Ramos (cell line): ENCODE data around the gene HINT3.
"Not testable (repeated sequence)": the region's sequence is repeated elsewhere in the genome, so short reads cannot be mapped to it uniquely, and the experiment has no call there.

ENCODE experiments used
- in situ Hi-C: fragments of 300-500 bp; cut with MboI; formaldehyde crosslinking; loops from one replicate; pipeline ENCODE4 v1.14.3; 2022; ENCODE audit warnings: low sequenced_read_pairs; ENCODE audit not compliant: unreplicated experiment

HINT3 gene

DNA sequence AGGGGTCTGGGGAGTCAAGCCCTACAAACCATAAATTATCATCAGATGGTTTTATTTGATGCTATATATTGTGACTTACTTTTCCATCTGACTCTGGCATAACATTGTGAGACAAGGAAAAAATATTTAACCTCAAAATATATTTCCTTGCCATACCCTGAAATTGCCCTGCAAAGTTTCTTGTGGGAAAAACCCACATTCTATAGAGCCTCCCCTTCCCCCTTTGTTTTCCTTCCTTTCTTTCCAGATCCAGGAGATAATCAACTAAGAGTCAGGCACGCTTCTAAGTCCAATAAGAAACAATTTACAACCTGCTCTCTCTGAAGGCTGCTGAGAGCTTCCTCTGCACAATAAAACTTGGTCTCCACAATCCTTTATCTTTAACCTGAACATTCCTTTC lies 17.5 kb upstream of the HINT3 start:
- in situ Hi-C loops = no loop called here

- in situ Hi-C loops = no loop called here
Measured at GRCh38 chr6:125939791-125940190, 16.8 kb upstream of the HINT3 start.

- in situ Hi-C loops = no loop called here
Measured at GRCh38 chr6:125940247-125941041, 16.1 kb upstream of the HINT3 start.

DNA sequence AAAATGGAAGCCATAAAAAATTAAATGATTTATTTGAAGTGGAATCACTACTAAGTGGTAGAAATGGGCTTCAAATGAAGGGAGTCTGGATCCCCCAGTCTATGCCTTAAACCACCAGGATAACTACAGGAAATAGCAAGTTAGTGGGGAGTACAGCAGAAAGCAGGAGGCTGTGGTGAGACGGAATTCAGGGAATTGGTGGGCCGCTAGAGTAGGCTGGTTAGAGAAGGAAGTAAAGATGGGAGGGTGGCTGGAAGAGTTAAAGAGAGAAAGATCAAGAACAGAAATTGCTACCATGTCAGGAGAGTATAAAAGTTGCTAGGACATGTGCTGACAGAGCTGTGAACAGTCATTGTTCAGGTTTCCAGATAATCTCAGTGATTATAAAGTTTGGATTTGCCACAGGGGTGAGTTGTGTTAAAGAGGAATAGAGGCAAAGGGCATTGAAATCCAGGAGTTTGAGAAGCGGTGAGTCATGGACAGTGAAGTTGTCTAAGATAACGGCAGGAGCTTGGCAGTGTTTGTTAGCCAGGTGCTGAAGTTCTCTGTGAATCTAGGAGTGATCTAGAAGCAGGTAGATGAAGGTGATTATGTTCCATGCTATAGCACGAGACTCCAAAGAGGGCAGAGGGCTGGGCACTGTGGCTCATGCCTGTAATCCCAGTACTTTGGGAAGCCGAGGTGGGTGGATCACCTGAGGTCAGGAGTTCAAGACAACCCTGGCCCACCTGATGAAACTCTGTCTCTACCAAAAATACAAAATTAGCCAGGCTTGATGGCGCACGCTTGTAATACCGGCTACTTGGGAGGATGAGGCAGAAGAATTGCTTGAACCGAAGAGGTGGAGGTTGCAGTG lies 13.7 kb upstream of the HINT3 start:
- in situ Hi-C loops = no loop called here

- in situ Hi-C loops = no loop called here
Measured at GRCh38 chr6:125943528-125944433, 12.8 kb upstream of the HINT3 start.

DNA sequence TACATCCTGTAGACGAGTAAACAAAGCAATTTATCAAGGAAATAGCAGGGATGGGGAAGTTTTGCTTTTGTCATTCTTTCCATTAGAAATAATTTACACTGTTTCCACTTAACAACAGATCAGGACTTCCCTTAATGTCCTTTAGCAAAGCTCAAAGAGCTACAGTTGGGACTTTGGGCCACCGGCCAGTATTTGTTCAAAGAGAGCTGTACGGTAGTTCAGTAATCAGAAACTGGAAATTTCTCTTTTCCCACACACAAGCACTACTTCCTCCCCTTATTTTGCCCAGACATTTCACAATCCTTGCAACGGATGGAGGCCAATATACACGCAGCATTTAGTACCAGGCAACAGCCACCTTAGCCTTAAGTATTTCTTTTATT lies 12.1 kb upstream of the HINT3 start:
- in situ Hi-C loops = no loop called here

GRCh38 chr6:125944896-125945295 lies 11.7 kb upstream of the HINT3 start:
- in situ Hi-C loops = no loop called here

GRCh38 chr6:125945378-125946141 lies 11.0 kb upstream of the HINT3 start:
- in situ Hi-C loops = no loop called here

DNA sequence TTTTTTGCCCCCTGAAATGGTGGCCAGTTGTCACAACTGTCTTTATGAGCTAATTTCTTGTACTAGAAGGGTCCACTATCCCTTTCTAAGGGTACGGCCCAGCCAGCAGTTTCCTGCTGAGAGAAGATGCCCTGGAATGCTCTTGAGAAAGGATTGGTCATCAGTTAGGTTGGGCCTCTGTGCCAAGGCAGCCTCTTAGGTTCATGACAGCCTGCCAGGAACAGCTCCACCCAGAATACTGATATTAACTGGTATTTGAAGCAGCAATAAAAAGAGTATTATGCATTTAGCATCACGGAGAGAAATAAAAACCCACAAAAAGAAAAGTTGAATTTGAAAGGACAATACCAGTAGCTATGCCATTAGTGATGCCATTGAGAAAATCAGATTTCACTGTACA lies 9.0 kb upstream of the HINT3 start:
- in situ Hi-C loops = no loop called here

DNA sequence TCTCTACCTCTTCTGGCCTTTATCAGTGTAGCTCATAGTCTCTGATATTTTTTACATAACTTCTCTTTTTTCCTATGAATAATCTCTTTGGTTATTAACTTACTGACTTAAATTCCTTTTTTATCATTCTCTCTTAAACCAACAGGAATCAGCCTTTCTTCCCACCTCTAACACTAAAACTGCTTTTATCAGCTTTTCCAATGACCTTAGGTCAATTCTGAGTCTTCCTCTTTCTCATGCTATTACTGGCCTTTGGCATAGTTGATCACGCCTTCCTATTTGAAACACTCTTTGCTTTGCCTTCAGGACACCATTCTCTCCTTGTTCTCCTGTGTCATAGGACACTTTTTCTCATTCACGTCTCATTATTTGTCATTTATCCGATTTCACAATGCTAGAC lies 8.1 kb upstream of the HINT3 start:
- in situ Hi-C loops = no loop called here

- in situ Hi-C loops = no loop called here
Measured at GRCh38 chr6:125949069-125949468, 7.5 kb upstream of the HINT3 start.

DNA sequence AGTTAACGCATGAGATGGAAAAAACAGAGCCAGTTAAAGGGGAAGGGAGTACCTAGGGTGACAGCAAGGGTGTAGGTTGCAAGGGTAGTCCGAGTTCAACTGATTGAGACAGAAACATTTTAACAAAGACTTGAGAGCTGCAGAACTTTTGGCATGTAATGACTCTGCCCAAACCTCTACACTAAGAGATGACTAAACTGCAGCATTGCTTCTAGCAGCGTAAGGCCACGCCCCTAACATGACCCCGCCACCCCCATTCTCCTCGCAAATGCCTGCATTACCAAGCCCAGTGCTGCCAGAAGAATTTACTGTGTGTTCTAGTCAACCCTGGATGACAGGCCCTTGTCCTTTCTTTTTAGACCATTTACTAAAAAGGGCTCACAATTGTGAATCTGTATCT lies 6.3 kb upstream of the HINT3 start:
- in situ Hi-C loops = no loop called here

DNA sequence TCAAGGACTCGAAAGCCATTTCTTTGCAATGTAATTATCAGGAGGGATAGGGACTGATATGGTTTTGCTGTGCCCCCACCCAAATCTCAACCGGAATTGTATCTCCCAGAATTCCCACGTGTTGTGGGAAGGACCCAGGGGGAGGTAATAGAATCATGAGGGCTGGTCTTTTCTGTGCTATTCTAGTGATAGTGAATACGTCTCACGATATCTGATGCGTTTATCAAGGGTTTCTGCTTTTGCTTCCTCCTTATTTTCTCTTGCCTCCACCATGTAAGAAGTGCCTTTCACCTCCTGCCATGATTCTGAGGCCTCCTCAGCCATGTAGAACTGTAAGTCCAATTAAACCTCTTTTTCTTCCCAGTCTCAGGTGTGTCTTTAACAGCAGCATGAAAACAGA lies 5.9 kb upstream of the HINT3 start:
- in situ Hi-C loops = not testable (repeated sequence)

DNA sequence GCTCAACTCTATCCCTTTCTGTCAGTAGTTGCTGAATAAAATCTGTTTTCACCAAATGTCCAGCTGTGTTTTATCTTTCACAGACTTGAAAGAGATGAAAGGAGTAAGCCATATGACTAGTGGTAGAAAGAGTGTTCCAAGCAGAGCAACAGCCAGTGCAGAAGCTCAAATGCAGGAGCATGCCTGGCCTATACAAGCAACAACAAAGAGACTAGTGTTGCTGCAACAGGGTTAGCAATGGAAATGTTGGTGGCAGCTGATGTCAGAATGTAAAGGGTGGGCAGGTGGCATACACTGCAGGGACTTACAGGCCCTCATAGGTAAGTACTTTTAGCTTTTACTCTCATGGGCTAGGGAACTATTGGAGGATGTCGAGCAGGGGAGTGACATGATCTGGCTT lies 5.2 kb upstream of the HINT3 start:
- in situ Hi-C loops = no loop called here

- in situ Hi-C loops = no loop called here
Measured at GRCh38 chr6:125952764-125953501, 3.6 kb upstream of the HINT3 start.

DNA sequence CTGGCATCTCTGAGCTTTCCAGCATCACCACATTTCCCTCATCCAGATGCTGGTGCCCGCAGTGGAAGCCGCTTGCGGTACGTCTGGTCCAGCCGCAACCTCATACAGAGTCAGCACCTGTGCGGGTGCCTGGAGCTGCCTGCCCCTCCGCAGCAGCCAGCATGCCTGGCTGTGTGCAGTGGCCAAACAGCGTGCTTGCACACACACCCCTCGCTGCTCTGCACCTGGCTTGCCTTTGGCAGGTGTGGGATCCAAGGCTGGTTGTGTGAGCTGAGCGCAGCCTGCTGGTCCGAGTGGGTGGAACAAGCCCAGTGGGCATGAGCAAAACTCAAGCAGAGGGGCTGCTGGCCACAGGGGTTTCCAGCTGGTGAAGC lies 3.1 kb upstream of the HINT3 start:
- in situ Hi-C loops = no loop called here

DNA sequence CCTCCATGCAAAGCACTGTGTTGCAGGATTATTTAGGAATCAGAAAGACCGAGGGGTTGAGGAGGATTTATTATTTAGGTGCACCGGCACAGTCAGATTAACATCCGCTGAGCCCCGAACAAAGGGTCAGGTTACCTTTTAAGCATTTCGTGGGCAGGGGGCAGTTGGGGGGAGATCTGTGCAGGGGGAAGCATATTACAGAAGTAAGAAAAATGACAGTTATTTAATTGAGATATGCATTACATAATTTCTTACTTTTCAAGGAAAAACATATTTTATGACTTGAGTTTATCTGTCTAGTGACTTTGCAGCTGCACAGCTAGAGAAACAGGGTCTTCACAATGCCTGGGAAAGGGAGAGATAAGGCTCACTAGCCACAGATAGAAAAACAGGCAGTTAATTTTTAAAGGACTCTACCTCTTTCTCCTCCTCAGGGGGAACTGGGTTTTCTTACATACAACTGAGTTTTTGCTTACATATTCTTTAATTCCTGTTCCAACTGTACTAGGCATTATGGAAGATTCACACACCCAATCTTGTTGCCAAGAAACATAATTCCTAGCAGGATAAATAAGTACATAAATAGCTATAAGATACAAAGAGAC lies 1.7 kb upstream of the HINT3 start:
- in situ Hi-C loops = loop anchor here (5.0 kb wide), 1 partner anchor 168 kb away; no protein-coding TSS in a partner anchor

- in situ Hi-C loops = loop anchor here (5.0 kb wide), 1 partner anchor 169 kb away; no protein-coding TSS in a partner anchor
Measured at GRCh38 chr6:125955973-125956372, 597 bp upstream of the HINT3 start.

GRCh38 chr6:125957391-125957693 lies 772 bp downstream of the HINT3 start:
- in situ Hi-C loops = loop anchor here (5.0 kb wide), 1 partner anchor 170 kb away; no protein-coding TSS in a partner anchor
